Measurements from ENCODE around the gene OR13A1.

OR13A1 gene

GRCh38 chr10:45256246-45256645 is 59.2 kb downstream of the OR13A1 start:
- Histone ChIP-seq H3K36me3 (ENCODE audit: control insufficient read depth, insufficient read depth, low read length) (no peaks in the 10 kb centered on the region), H3K27me3 (replicated peaks; ENCODE audit: control insufficient read depth, insufficient read depth, low read length) (no peaks in the 10 kb centered on the region), H3K4me3 (replicated peaks; ENCODE audit: low read depth, low read length) (no peak overlapping the region)
- DNase-seq (ENCODE audit: extremely low read depth, insufficient read length): no peak
- TF ChIP-seq CTCF (IDR thresholded peaks at IDR 0.05; ENCODE audit: insufficient read depth, low read length, poor library complexity, severe bottlenecking): no peak

GRCh38 chr10:45255706-45256105 is 59.7 kb downstream of the OR13A1 start:
- Histone ChIP-seq H3K4me3 (replicated peaks; ENCODE audit: low read depth, low read length) (no peak overlapping the region), H3K27me3 (replicated peaks; ENCODE audit: control insufficient read depth, insufficient read depth, low read length) (no peaks in the 10 kb centered on the region), H3K36me3 (ENCODE audit: control insufficient read depth, insufficient read depth, low read length) (no peaks in the 10 kb centered on the region)
- no peak for TF ChIP-seq CTCF (IDR thresholded peaks at IDR 0.05; ENCODE audit: insufficient read depth, low read length, poor library complexity, severe bottlenecking)
- DNase-seq (ENCODE audit: extremely low read depth, insufficient read length): no peak

GRCh38 chr10:45254892-45255291 is 60.5 kb downstream of the OR13A1 start:
- DNase-seq (ENCODE audit: extremely low read depth, insufficient read length): no peak
- Histone ChIP-seq H3K4me3 (replicated peaks; ENCODE audit: low read depth, low read length) (no peak overlapping the region), H3K27me3 (replicated peaks; ENCODE audit: control insufficient read depth, insufficient read depth, low read length) (no peaks in the 10 kb centered on the region), H3K36me3 (ENCODE audit: control insufficient read depth, insufficient read depth, low read length) (no peaks in the 10 kb centered on the region)
- no peak for TF ChIP-seq CTCF (IDR thresholded peaks at IDR 0.05; ENCODE audit: insufficient read depth, low read length, poor library complexity, severe bottlenecking)

- Histone ChIP-seq H3K36me3 (ENCODE audit: control insufficient read depth, insufficient read depth, low read length) (no peaks in the 10 kb centered on the region), H3K4me3 (replicated peaks; ENCODE audit: low read depth, low read length) (no peak overlapping the region), H3K27me3 (replicated peaks; ENCODE audit: control insufficient read depth, insufficient read depth, low read length) (no peaks in the 10 kb centered on the region)
- TF ChIP-seq CTCF (IDR thresholded peaks at IDR 0.05; ENCODE audit: insufficient read depth, low read length, poor library complexity, severe bottlenecking): no peak
- DNase-seq (ENCODE audit: extremely low read depth, insufficient read length): peak; percentile 24
Observed at GRCh38 chr10:45253183-45253914, 62.1 kb downstream of the OR13A1 start.

Measured in GM06990 (cell line).